ENCODE results near the gene SMPD3. TPM values are rescaled to one million over a fixed set of nuclear protein-coding genes. Genes with fewer than 3 reads are reported as not detected.

Gene SMPD3
- total RNA-seq, 4 donors from 2014 or later, result 51.1 to 168 (median 68.9) TPM

GRCh38 chr16:68403177-68403576 is 45.1 kb downstream of the SMPD3 start:
- no peak for TF ChIP-seq POLR2A (IDR thresholded peaks at IDR 0.05)
- no peak for TF ChIP-seq EP300 (IDR thresholded peaks at IDR 0.05; ENCODE audit: low read depth)
- no peak for TF ChIP-seq POLR2AphosphoS5 (IDR thresholded peaks at IDR 0.05)
- TF ChIP-seq CTCF (IDR thresholded peaks at IDR 0.05), result no peak
- WGBS, 2 donors (ENCODE audit: low coverage in 1 of 2), result 40 to 65% methylated on average over 1 of the region's 1 CpG
- Histone ChIP-seq H3K4me1 (peaks cover 0 to 6% (median 0%) of the 10 kb centered on the region in 4 donors), H3K4me3 (no peak overlapping the region), H3K27ac (no peak overlapping the region), H3K27me3 (no peaks in the 10 kb centered on the region), H3K9me3 (no peaks in the 10 kb centered on the region), H3K36me3 (no peaks in the 10 kb centered on the region)
- in situ Hi-C loops (cut with MboI; ENCODE audit: low pct_ligation_motif_present in 1 of 4, low pct_unique_long_range_greater_than_20kb in 1 of 4, low sequenced_read_pairs in 3 of 4) (loop anchor here in 1 of 4 donors (10.0 kb wide), 1 partner anchor 102 kb away; no protein-coding TSS in a partner anchor), intact Hi-C loops (cut with DNase I; ENCODE audit: low total_unique reads) (no loop called here)
- DNase-seq, result no peak

GRCh38 chr16:68402748-68403040 is 45.6 kb downstream of the SMPD3 start:
- no peak for DNase-seq
- intact Hi-C loops (cut with DNase I; ENCODE audit: low total_unique reads) (no loop called here), in situ Hi-C loops (cut with MboI; ENCODE audit: low pct_ligation_motif_present in 1 of 4, low pct_unique_long_range_greater_than_20kb in 1 of 4, low sequenced_read_pairs in 3 of 4) (loop anchor here in 1 of 4 donors (10.0 kb wide), 1 partner anchor 102 kb away; no protein-coding TSS in a partner anchor)
- Histone ChIP-seq H3K4me1 (peaks cover 0 to 6% (median 0%) of the 10 kb centered on the region in 4 donors), H3K36me3 (no peaks in the 10 kb centered on the region), H3K4me3 (no peak overlapping the region), H3K27ac (no peak overlapping the region), H3K9me3 (no peaks in the 10 kb centered on the region), H3K27me3 (no peaks in the 10 kb centered on the region)
- no peak for TF ChIP-seq CTCF (IDR thresholded peaks at IDR 0.05)
- TF ChIP-seq POLR2A (IDR thresholded peaks at IDR 0.05), result no peak
- TF ChIP-seq POLR2AphosphoS5 (IDR thresholded peaks at IDR 0.05), result no peak
- 82% methylated on average over 3 of the region's 3 CpGs; no CpG with 5 or more reads in 1 of the 2 donors for WGBS, 2 donors (ENCODE audit: low coverage in 1 of 2)

- WGBS, 2 donors (ENCODE audit: low coverage in 1 of 2), result 70 to 88% methylated on average over 4 to 13 of the region's 13 CpGs
- H3K4me1 ChIP-seq, result peaks cover 0 to 6% (median 0%) of the 10 kb centered on the region in 4 donors
- no peaks in the 10 kb centered on the region for H3K36me3 ChIP-seq
- in situ Hi-C loops (cut with MboI; ENCODE audit: low pct_ligation_motif_present in 1 of 4, low pct_unique_long_range_greater_than_20kb in 1 of 4, low sequenced_read_pairs in 3 of 4) (loop anchor here in 1 of 4 donors (10.0 kb wide), 1 partner anchor 103 kb away; no protein-coding TSS in a partner anchor), intact Hi-C loops (cut with DNase I; ENCODE audit: low total_unique reads) (no loop called here)
- TF ChIP-seq POLR2AphosphoS5 (IDR thresholded peaks at IDR 0.05) (no peak), POLR2A (IDR thresholded peaks at IDR 0.05) (no peak)
- no peaks in the 10 kb centered on the region for H3K27me3 ChIP-seq
- DNase-seq, result no peak
- no peak overlapping the region for H3K4me3 ChIP-seq
- H3K27ac ChIP-seq, result no peak overlapping the region
- no peaks in the 10 kb centered on the region for H3K9me3 ChIP-seq
Observed at GRCh38 chr16:68401871-68402747, 46.2 kb downstream of the SMPD3 start.

GRCh38 chr16:68400924-68401460 is 47.3 kb downstream of the SMPD3 start:
- WGBS, 2 donors (ENCODE audit: low coverage in 1 of 2), result 57 to 100% methylated on average over 1 to 5 of the region's 5 CpGs

More at GRCh38 chr16:68400924-68401460, 47.3 kb downstream of the SMPD3 start:
- H3K9me3 ChIP-seq, result no peaks in the 10 kb centered on the region
- peaks cover 0 to 6% (median 2%) of the 10 kb centered on the region in 4 donors for H3K4me1 ChIP-seq
- H3K27ac ChIP-seq, result no peak overlapping the region
- intact Hi-C loops (cut with DNase I; ENCODE audit: low total_unique reads) (no loop called here), in situ Hi-C loops (cut with MboI; ENCODE audit: low pct_ligation_motif_present in 1 of 4, low pct_unique_long_range_greater_than_20kb in 1 of 4, low sequenced_read_pairs in 3 of 4) (loop anchor here in 1 of 4 donors (10.0 kb wide), 1 partner anchor 104 kb away; no protein-coding TSS in a partner anchor)
- no peak overlapping the region for H3K4me3 ChIP-seq
- no peaks in the 10 kb centered on the region for H3K36me3 ChIP-seq
- TF ChIP-seq POLR2A (IDR thresholded peaks at IDR 0.05) (no peak), CTCF (IDR thresholded peaks at IDR 0.05) (no peak), EP300 (IDR thresholded peaks at IDR 0.05; ENCODE audit: low read depth) (no peak), POLR2AphosphoS5 (IDR thresholded peaks at IDR 0.05) (no peak)
- no peaks in the 10 kb centered on the region for H3K27me3 ChIP-seq
- DNase-seq, result no peak
